HG03280 (cell line): ENCODE measurements around the gene SLC13A4.
A peak's percentile ranks its signal among the peaks of the same experiment; 100 is the strongest.
"Not testable (repeated sequence)": the region's sequence is repeated elsewhere in the genome, so short reads cannot be mapped to it uniquely, and the experiment has no call there.

Experiments
- ATAC-seq: cut with Tn5 transposase; IDR thresholded peaks from one replicate; pipeline ENCODE4 v1.9.1; 2021; ENCODE audit warnings: mild to moderate bottlenecking, moderate library complexity; ENCODE audit not compliant: unreplicated experiment

The SLC13A4 gene

DNA sequence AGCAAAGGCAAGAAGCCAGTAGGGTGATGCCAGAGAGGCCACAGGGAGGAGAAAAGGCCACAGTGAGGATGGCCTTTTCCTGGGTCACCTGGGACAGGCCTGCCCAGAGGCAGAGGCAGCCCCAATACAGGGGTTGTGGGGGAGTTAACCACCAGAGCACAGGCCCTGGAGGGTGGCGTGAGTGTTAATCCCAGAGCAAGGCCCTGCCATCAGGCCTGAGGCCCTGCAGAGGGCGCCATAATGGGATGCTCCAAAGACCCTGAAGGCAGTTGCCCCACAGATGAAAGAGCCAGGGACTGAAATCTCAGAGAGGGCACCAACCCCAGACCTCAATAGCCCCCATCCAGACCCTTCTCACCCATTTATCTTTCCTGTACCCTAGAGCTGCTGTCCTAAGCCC is 23.9 kb downstream of the SLC13A4 start:
- ATAC-seq: no peak

DNA sequence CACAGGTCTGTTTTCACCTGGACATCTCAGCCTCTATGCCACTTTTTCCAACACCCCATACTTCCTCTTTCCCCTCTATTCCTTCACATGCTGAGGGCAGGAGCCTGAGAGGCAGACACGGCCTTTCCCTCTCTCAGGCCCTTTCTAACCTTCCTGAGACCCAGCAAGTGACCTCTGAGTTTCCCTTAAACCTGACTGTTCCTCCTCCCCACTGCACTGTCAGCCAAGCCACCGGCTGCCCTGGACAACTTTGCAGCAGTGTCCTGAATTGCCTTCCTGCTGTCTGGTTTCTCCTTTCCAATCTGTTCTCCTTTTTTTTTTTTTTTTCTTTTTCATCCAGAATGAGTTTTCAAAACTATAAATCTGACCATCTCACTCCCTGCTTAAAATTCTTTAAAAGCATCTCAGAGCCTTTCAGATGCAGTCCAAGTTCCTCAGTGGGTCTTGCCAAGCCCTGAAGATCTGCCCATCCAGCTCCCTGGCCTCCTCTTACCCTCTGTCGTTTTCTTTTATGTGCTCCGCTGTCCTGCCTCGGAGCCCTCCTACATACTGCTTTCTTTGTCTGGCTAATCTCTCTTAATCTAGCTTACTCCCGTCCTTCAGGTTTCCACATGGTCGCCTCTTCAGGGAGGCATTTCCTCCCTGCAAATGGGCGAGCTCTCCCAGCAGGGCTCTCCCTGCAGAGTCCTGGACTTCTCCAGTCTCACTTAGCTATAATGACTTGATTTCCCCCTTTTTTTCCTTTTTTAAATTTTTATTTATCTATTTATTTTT is 30.5 kb downstream of the SLC13A4 start:
- ATAC-seq: no peak

DNA sequence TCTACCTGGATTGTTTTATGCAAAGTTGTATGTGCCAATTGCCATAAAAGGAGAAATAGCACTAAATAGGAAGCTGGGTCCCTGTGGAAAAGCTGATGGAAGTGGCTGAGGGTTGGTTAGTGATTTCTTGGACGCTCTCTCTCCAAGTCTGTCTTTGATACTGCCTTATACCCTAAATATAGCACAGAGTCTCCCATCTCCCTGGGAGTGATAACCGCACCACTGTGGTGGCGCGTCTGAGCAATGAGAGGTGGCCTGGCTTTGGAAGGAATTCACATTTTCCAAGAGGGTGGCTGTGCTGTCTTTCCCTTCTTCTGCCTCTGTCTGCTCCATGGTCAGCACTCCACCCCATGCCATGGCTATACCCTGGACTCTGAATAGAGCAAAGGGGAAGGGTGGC is 34.4 kb downstream of the SLC13A4 start:
- ATAC-seq: no peak

DNA sequence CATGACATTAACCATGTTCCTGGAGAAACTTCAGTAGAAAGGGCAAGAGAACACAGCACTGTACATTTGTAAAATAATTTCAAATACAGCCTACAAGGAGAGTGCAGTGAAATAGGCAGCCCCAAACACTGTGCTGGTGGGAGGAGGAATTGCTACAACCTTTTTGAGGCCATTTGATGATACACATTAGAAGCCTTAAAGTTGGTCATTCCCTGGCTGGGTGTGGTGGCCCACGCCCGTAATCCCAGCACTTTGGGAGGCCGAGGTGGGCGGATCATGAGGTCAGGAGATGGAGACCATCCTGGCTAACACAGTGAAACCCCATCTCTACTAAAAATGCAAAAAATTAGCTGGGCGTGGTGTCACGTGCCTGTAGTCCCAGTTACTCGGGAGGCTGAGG is 35.4 kb downstream of the SLC13A4 start:
- ATAC-seq: not testable (repeated sequence)

DNA sequence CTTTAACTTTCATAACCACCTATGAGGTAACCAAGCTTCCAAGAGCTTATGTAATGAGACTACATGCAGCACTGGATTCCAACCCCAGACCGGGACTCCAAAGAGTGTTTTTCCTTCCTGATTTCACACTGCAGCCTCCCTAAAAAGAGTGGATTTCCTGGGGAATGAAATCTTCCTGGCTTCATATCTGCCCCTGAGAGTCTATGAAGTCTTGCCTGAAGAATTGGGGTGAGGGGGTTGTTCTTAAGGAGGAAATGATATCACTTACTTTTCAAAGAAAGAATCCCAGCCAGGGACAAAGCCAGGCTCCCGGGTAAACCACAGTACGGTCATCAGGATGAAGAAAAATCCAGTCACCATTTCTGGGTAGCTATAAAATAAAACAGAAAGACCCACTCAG is 35.9 kb downstream of the SLC13A4 start:
- ATAC-seq: no peak

DNA sequence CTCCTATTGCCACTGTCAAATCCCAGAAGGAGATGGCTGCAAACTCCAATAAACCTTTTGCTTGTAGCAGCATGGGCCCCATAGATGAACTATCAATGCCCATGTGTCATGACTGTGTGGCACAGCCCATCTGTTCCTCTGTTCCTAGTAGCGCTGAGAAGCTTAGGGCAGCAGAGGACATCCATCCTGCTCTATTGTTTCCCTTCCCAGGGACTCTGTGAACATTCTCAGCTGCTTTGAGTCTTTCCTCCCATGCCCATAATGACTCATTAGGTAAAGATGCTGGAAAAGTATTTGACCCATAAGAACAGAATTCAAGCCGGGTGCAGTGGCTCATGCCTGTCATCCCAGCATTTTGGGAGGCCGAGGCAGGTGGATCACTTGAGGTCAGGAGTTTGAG is 37.4 kb downstream of the SLC13A4 start:
- ATAC-seq: no peak

DNA sequence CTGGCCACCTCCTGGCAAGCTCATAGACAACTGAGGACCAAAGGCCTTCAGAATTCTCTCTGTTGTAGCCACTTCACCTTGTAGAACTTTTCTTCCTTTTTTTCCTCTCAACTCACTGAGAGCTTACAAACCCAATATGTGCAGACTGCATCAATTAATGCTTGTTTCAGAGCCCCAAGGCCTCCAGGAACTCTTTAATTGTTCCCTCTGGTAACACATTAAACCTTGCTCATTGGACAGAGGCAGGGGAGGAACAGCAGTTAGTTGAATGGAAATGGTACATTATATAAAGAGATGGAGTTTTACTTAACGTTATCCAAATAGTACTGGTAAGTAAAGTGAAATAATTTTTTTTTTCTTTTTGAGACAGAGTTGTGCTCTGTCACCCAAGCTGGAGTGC is 40.5 kb downstream of the SLC13A4 start:
- ATAC-seq: no peak

DNA sequence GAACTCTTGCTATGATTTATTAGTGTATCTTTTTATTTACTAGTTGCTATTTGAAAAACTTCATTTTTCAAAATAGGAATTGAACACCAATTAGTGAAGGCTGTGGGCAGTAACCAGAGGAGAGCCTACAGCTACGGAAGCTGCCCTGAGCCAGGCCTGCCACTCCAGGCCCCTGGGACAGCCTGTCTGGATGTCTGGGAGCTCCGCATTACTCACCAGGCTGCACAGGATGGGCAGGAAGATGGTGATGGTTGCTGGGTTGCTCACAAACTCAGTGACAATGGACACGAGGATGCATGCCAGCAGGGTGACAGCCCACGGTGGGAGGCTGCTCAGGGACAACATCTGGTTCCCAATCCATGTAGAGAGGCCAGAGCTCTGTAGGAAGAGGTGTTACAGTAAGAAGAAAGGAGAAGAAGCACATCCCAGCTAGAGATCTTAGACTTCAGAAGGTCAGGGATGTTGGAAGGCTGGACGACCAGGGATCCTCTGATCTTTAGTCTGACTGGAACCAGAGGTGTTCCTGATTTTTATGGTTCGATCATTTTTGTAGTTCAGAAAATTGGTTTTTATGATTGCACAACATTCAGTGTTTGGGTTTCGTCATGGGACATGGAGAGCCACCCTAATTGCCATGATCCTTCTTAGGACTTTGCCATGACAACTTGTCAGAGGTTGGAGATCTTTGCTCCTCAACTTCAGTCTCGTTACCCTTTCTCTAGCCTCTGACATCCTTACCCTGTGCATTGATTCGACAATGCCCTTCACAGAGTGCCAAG is 42.5 kb downstream of the SLC13A4 start:
- ATAC-seq: no peak

DNA sequence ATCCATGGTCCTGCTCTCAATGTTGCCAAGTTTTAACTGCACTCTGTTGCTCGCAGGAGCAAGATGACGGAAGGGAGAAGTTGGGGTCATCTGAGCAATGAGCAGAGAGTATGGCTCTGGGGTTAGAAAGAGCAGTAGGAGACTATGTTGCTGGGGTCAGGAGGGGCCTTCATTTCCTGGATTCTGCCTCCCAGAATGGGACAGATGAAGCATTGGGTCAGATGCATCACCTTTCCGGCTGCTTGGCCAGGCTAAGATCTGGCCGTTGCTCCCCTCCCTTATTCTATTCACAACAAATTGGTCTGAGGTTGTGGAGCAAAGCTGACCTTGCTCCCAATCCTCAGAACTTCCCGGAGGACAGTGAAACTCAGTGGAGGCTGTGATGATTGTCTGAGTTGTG is 43.3 kb downstream of the SLC13A4 start:
- no peak for ATAC-seq

DNA sequence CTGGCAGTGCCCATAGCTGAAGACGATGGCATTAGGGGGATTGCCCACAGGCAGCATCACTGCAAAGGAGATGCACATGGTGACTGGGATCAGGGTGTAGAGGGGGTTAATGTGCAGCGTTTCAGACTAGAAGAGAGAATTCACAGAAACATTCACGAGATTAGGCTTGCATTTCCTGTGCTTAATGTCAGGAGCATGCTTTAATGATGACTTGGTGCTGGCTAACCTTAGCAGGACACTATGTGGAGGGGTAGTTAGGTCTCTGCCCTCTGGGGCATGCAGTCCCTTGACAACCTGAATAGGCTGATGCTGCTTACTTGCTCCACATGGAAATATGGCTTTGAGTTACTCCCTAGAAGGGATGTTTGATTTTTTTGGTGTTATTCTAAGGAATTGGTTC is 43.9 kb downstream of the SLC13A4 start:
- no peak for ATAC-seq

DNA sequence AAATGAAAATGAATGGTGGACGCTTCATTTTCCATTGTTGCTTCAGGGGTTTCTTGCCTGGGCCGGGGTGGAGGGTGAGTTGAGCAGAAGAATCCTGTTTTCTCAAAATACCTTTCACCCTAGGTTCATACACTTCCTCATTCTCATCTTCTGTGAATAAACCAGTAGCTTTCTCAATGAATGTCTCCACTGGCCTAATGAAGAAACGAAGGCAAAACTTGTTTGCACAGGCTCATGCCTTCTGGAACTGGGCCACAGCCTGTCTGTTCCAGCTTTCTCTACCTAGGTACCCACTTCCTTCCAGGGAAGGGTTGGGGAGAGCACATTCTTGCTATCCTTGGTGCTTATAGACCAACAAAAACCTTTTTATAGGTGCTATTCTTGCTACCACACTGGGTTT is 44.4 kb downstream of the SLC13A4 start:
- ATAC-seq: no peak

DNA sequence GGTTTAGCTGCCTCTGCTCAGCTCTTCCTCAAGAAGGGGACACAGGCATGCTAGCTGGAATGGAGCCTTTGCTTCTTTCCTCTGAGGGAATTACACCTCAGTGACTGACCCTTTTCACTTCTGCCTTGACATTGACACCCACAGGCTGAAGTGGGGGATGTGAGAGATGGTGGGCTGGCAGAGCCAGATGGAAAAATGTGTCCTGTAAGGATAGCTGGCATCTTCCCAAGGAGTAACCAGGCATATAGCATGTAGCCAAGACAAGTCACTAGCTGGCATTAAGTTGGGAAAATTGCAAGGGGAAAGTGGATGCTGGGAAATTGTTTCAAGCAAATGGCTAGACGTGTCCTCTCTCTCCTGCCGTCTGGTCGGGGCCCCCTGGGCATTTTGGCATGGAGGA is 45.8 kb downstream of the SLC13A4 start:
- ATAC-seq: no peak

DNA sequence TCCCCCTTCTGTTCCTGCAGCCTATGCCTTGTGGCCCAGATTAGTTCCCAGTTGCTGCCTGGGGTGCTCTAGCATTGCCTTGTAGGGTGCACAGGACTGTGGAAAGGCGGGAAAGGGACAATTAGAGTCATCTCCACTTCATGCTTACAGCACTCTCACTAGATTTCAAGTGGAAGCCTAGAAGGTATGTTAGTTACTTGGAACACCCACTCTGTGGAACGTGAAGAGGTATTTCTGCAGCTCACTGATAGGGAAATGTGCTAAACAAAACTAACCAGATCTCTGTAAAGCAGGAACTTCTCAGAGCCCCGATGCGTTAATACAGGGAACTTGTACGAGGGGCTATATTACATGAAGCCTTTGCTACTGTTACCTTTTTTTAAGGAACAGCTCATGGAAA is 46.2 kb downstream of the SLC13A4 start:
- no peak for ATAC-seq

DNA sequence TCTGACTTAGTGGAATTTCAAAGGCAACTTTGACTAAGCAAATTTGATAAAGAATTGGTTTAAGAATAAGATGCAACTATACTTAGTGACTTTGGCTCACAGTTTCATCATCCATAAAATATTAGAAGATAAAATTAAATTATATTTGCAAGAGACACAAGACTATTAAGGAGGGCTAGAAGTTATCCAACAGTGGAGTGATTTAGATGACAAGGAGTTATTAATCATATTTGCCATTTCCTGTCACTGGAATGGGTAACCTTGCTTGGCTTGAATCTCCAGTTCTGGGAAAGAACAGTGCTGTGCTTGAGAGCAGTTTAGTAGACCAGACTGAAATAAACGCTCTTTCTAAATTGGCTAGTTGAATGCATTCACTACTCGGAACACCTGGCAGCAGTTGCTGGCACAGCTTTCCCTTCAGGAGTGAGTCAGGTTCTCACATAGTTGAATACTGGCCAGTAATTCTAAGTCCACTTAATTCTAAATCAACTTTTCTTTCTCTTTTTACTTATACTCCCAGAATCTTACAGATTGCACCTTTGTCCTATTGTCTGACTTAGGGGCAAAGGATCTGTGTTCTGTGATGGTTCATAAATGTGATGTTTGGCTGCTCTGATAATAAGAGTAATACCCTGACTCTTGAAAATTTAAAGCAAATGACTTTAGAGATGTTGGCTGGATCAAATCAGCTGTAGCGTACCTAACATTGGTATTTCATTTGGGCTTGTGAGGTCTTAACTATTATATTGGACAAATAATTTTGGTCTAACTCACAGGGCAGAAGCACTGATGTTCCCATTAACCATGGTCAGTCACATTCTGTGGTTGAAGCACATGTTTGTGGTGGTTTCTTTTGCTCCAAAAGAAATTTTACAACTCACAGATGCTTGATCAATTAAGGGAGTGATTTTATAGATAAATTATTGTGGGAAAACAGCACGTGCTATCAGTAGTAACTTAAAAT is 49.1 kb downstream of the SLC13A4 start:
- no peak for ATAC-seq

DNA sequence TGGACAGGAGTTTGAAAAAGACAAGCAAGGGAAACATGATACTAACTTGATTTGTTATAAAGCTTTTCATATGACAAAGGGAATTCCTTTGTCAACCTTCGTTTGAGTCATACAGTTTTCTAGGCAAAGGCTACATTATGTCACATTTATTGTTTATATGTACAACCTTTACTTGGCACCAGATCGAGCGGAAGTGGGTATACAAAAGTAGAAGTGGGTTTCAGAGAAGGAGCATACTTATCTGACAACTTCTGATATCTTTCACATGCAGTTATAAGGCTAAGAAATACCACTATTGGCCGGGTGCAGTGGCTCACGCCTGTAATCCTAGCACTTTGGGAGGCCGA is 54.7 kb downstream of the SLC13A4 start:
- no peak for ATAC-seq

DNA sequence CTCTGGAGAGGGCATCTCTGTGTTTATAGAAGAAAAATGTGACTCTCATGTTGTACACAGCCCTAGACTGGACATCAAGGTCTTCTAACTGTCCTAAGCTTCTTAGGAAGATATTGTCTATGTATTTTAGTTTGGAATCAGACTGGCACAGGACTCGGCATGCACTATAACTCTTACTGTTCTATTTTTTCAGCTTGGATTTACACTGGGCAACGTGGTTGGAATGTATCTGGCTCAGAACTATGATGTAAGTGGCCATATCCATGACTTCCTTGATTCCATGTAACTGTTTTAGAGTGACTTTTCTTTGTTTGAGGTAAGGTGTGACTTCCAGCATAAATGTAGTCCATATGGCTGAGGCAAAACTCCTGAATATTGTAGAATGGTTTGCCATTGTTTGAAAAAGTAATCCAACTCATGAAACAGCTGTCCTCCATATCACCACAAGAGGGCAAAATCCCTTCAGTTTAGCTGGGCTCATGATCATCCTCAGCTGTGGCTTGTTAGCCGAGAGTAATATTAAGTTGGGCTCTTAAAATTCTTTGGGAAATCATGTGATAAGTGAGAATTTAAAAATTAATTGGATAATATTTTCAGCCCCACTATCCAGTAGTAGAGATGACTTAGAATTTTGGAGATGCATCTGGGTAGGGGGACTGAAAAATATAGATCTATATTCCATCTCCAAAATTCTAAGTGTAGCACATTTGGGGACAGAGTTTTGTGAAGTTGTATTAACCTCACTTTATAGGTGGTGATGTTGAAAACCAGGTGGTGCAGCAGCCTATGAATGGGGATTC is 55.2 kb downstream of the SLC13A4 start:
- ATAC-seq: peak; percentile 73

DNA sequence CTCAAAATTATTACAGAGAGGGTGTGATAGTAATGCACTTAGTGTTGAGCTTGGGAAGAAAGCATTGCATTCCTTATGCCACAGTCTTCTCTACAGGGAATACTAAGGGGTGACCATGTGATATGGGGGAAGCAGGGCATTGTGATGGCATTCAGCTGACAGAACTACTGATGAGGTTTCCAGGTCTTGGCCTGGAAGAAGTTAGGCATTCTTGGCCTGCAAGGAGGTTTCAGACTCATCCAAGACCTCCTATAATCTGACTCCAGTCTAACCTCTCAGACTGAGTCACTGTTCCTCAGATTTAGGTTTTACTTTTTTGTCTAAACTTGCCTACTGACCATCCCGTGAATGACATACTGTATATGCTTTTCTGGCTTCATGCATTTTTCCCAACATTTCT is 57.8 kb downstream of the SLC13A4 start:
- ATAC-seq: no peak

DNA sequence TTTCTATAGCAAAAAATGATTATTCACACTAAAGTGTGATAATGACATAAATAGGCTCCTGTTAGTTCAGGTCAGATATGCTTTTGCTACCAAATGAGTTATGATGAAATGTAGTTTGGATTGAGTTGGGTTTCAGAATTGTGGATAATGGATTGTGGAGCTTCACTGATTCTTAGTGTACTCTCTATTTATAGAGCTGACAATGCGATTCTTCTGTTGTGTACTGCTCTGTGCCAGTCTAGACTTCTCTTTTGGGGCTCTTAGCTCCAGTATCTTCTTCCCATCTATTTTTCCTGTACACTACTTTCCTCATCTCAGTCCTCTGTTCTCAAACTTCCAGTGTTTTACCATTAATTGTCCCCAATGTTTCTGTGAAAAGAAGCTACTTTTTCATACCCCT is 58.2 kb downstream of the SLC13A4 start:
- ATAC-seq: no peak

DNA sequence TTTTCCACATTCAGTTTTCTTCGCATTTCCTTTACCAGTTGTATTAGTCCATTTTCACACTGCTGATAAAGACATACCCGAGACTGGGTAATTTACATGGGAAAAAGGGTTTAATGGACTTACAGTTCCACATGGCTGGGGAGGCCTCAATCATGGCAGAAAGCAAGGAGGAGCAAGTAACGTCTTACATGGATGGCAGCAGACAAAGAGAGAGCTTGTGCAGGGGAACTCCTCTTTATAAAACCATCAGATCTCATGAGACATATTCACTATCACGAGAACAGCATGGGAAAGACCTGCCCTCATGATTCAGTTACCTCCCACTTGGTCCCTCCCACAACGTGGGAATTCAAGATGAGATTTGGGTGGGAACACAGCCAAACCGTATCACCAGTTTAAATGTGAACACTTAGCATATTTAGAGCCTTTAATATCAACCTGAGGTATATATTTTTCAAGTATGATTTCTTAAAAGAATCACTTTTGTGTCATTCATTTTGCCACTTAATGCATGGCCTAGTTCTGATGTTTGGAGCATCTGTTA is 59.1 kb downstream of the SLC13A4 start:
- ATAC-seq: not testable (repeated sequence)

DNA sequence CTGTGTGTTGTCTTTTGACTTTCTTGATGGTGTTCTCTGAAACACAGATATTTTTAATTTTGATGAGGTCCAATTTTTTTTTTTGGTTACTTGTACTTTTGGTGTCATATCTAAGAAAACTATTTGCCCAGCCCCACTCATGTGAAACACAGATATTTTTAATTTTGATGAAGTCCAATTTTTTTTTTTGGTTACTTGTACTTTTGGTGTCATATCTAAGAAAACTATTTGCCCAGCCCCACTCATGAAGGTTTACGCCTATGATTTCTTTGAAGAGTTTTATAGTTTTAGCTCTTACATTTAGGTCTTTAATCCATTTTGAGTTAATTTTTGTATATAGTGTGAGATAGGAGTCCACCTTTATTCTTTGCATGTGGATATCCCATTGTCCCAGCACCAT is 60.4 kb downstream of the SLC13A4 start:
- not testable (repeated sequence) for ATAC-seq
